Fibroblast of lung (primary cell): ENCODE results near the gene SLC4A5. TPM values are rescaled to one million over a fixed set of nuclear protein-coding genes. Genes with fewer than 3 reads are reported as not detected.

ENCODE experiments used
- DNase-seq, 2 donors: peaks; one replicate each; pipeline versions ENCODE4 v3.0.0 to v3.0.0-alpha.2; 2010; ENCODE audit warnings: low read depth in 2 of 2
- H2AFZ ChIP-seq: 2 replicates; pipeline ENCODE4 v1.5.1; 2012; ENCODE audit warnings: low read length, control low read depth, inconsistent platforms
- H3K27ac ChIP-seq: 2 replicates; pipeline ENCODE4 v1.5.1; 2011; ENCODE audit warnings: low read length, control low read depth; ENCODE audit not compliant: insufficient read depth
- H3K27me3 ChIP-seq: 2 replicates; pipeline ENCODE4 v1.5.1; 2011; ENCODE audit warnings: mild to moderate bottlenecking, low read length; ENCODE audit not compliant: control insufficient read depth, insufficient read depth
- H3K36me3 ChIP-seq: 2 replicates; pipeline ENCODE4 v1.5.1; 2011; ENCODE audit warnings: low read length; ENCODE audit not compliant: control insufficient read depth, insufficient read depth
- H3K4me1 ChIP-seq: 2 replicates; pipeline ENCODE4 v1.5.1; 2011; ENCODE audit warnings: low read length; ENCODE audit not compliant: control insufficient read depth, insufficient read depth; ENCODE audit errors: extremely low read depth
- H3K4me2 ChIP-seq: 2 replicates; pipeline ENCODE4 v1.5.1; 2011; ENCODE audit warnings: low read length, control low read depth; ENCODE audit not compliant: insufficient read depth; ENCODE audit errors: extremely low read depth
- H3K4me3 ChIP-seq, 4 experiments: fragments of 200-600 bp in 1 of 4; sonication (generic) in 1 of 4; replicated peaks in 1 of 4; 2 replicates each; pipeline ENCODE4 v1.5.1; 2011 to 2016; ENCODE audit warnings: low read length in 4 of 4, low read depth in 3 of 4, mild to moderate bottlenecking in 3 of 4, control low read depth in 2 of 4, inconsistent platforms in 1 of 4, mixed read lengths in 1 of 4; ENCODE audit not compliant: insufficient read depth in 1 of 4; ENCODE audit errors: control extremely low read depth in 1 of 4
- H3K79me2 ChIP-seq: 2 replicates; pipeline ENCODE4 v1.5.1; 2012; ENCODE audit warnings: mild to moderate bottlenecking, low read length, inconsistent platforms; ENCODE audit not compliant: control insufficient read depth, insufficient read depth
- H3K9ac ChIP-seq: 2 replicates; pipeline ENCODE4 v1.5.1; 2011; ENCODE audit warnings: mild to moderate bottlenecking, low read length, control low read depth; ENCODE audit not compliant: insufficient read depth
- H3K9me3 ChIP-seq: 2 replicates; pipeline ENCODE4 v1.5.1; 2012; ENCODE audit warnings: low read depth, low read length; ENCODE audit not compliant: control insufficient read depth, insufficient read depth
- H4K20me1 ChIP-seq: 2 replicates; pipeline ENCODE4 v1.5.1; 2011; ENCODE audit warnings: low read length; ENCODE audit not compliant: control insufficient read depth, insufficient read depth; ENCODE audit errors: extremely low read depth
- EZH2 ChIP-seq: IDR thresholded peaks from 2 replicates; pipeline ENCODE4 v1.5.1; 2012; ENCODE audit warnings: low read length, control low read depth, mild to moderate bottlenecking; ENCODE audit errors: missing control alignments
- polyA plus RNA-seq, 2 donors: library from polyadenylated mRNA; depleted of rRNA in 1 of 2; stranded (reverse) in 1 of 2; unstranded in 1 of 2; fragments of >200 nt; gene quantifications; 2 replicates each; pipeline ENCODE4 v1.2.1, GENCODE V29; 2011 to 2012; ENCODE audit warnings: missing spikeins in 1 of 2
- total RNA-seq: library from RNA; depleted of rRNA; stranded (reverse); fragments of >200 nt; gene quantifications from 2 replicates; pipeline ENCODE4 v1.2.1, GENCODE V29; 2014
- TF ChIP-seq, protein P1 (sequence below), 2 donors: IDR thresholded peaks in 1 of 2; conservative IDR thresholded peaks in 1 of 2; 1 replicate in 1 of 2; 2 replicates in 1 of 2; pipeline ENCODE4 v1.5.1; 2011 to 2012; ENCODE audit warnings: low read length in 2 of 2, control low read depth in 1 of 2, inconsistent platforms in 1 of 2, low read depth in 1 of 2, mild to moderate bottlenecking in 1 of 2

The SLC4A5 gene
- total and polyA plus RNA-seq, 2 donors (not counting 1 experiment from before 2014, with no cell fraction given) = 0.12 to 0.17 TPM

DNA sequence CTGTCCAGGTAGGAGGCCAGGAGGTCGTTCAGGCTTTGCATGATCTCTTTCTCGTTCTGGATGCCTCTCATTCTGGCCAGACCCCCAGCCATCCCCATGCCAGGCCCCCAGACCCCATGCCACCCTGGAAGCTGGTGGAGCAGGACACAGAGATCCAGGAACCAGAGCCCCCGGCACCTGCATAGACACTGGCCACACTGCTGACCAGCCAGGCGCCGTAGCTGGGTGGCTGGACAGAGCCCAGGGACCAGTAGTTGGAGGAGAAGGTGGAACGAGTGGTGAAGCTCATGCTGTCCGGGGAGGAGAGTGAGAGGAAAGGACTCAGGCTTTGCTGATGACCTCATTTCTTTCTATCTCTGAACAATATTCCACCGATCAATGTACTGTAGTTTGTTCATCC, 35.5 kb downstream of the SLC4A5 start:
- no peak overlapping the region for H3K9ac ChIP-seq
- no peaks in the 10 kb centered on the region for H3K27me3 ChIP-seq
- H3K4me1 ChIP-seq = no peaks in the 10 kb centered on the region
- TF ChIP-seq, protein P1, sequence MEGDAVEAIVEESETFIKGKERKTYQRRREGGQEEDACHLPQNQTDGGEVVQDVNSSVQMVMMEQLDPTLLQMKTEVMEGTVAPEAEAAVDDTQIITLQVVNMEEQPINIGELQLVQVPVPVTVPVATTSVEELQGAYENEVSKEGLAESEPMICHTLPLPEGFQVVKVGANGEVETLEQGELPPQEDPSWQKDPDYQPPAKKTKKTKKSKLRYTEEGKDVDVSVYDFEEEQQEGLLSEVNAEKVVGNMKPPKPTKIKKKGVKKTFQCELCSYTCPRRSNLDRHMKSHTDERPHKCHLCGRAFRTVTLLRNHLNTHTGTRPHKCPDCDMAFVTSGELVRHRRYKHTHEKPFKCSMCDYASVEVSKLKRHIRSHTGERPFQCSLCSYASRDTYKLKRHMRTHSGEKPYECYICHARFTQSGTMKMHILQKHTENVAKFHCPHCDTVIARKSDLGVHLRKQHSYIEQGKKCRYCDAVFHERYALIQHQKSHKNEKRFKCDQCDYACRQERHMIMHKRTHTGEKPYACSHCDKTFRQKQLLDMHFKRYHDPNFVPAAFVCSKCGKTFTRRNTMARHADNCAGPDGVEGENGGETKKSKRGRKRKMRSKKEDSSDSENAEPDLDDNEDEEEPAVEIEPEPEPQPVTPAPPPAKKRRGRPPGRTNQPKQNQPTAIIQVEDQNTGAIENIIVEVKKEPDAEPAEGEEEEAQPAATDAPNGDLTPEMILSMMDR (conservative IDR thresholded peaks at IDR 0.05 in 1 of 2, IDR thresholded peaks at IDR 0.05 in 1 of 2; ENCODE audit: low read depth in 1 of 2, low read length in 2 of 2) = no peak
- TF ChIP-seq EZH2 = no peak
- H2AFZ ChIP-seq = no peak overlapping the region
- H4K20me1 ChIP-seq = no peaks in the 10 kb centered on the region
- H3K27ac ChIP-seq = no peak overlapping the region
- no peaks in the 10 kb centered on the region for H3K79me2 ChIP-seq
- no peaks in the 10 kb centered on the region for H3K36me3 ChIP-seq
- H3K4me2 ChIP-seq = no peak overlapping the region
- no peak overlapping the region for H3K4me3 ChIP-seq
- no peaks in the 10 kb centered on the region for H3K9me3 ChIP-seq
- no peak for DNase-seq

DNA sequence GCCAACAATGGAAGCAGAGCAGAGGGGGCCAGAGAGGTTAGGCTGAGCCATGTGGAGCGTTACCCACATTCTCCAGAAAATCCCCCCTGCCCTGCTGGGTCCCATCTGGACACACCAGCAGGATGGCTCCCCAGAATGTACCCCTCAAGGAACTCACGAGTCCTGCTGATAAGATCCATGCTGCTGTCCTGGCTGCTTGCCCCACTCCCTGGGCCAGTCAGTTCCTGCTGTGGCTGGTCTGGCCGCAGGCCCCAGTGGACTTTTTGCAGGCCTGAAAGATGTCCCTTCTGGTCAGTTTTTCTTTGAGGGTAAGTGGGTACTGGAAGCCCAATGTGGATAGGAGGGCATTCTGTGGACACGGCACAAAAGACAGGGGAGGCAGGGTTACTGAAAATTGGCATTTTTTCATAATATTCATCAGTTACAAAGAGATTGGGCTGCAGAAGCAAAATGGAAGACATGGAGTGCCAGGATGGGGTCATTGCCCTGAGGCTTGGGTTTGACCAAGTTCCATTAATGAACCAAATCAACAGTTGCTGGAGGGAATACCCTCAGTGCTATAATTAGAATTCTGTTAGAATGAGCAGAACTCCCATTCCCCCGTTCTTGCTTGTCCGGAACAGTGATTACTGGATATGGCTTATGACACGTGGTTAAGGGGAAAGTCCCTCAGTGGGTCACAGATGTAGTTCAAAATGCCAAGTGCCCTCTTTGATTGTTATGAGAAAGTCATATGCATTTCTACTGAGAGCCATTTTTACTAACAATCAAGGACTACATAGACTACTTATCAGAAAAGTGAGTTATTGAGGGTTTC, 38.7 kb downstream of the SLC4A5 start:
- no peak for DNase-seq
- no peaks in the 10 kb centered on the region for H3K9me3 ChIP-seq
- no peaks in the 10 kb centered on the region for H3K79me2 ChIP-seq
- no peak overlapping the region for H3K27ac ChIP-seq
- no peaks in the 10 kb centered on the region for H3K27me3 ChIP-seq
- no peak overlapping the region for H3K4me2 ChIP-seq
- H3K4me1 ChIP-seq = no peaks in the 10 kb centered on the region
- no peaks in the 10 kb centered on the region for H3K36me3 ChIP-seq
- TF ChIP-seq EZH2 = no peak
- no peak overlapping the region for H3K9ac ChIP-seq
- no peak overlapping the region for H2AFZ ChIP-seq
- no peak overlapping the region for H3K4me3 ChIP-seq
- no peaks in the 10 kb centered on the region for H4K20me1 ChIP-seq

DNA sequence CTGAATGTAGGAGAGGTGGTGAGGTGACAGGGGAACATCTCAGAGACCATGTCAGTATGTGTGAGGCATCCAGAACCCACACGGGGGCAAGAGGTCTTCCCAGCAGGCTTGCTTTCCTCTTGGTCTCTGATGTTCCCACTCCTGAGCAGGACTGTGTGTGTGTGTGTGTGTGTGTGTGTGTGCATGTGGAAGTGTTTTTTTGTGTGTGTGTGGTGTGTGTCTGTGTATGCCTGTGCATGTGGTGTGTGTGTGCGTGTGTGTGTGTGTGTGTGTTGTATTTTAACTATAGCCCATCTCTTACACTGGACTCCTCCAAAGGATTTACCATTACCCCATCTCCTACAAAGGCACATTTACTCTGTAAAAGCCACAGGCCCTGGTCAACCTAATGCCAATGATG, 40.4 kb downstream of the SLC4A5 start:
- Histone ChIP-seq H3K27ac (no peak overlapping the region), H4K20me1 (no peaks in the 10 kb centered on the region), H3K4me3 (no peak overlapping the region), H2AFZ (no peak overlapping the region), H3K27me3 (no peaks in the 10 kb centered on the region), H3K79me2 (no peaks in the 10 kb centered on the region), H3K36me3 (no peaks in the 10 kb centered on the region), H3K4me1 (no peaks in the 10 kb centered on the region), H3K9me3 (no peaks in the 10 kb centered on the region), H3K4me2 (no peak overlapping the region), H3K9ac (no peak overlapping the region)
- DNase-seq = no peak
- TF ChIP-seq EZH2 = no peak
- TF ChIP-seq, protein P1 (conservative IDR thresholded peaks at IDR 0.05 in 1 of 2, IDR thresholded peaks at IDR 0.05 in 1 of 2; ENCODE audit: low read depth in 1 of 2, low read length in 2 of 2) = no peak
